ENCODE results near the gene CLK3. TPM values are rescaled to one million over a fixed set of nuclear protein-coding genes. Genes with fewer than 3 reads are reported as not detected.
A peak's percentile ranks its signal among the peaks of the same experiment; 100 is the strongest.

CLK3 gene
- total RNA-seq, 2 experiments from 2014 or later = 159 to 168 TPM

- DNase-seq = peak; percentile 95
- Mint-ChIP-seq H3K4me1 (ENCODE audit: low read depth) (peaks cover 24% of the 10 kb centered on the region), H3K27me3 (no peaks in the 10 kb centered on the region), H3K4me3 (peak overlapping the region; percentile 86), H3K27ac (peak overlapping the region; percentile 98), H3K9me3 (no peaks in the 10 kb centered on the region), H3K36me3 (ENCODE audit: low read depth) (peaks cover 19% of the 10 kb centered on the region)
- POLR2A ChIA-PET = interaction anchor here (0.7 to 4.4 kb wide), 9 partner anchors 10 to 303 kb away, joined by 3 to 33 read pairs (median 3); no protein-coding TSS in a partner anchor
- peak; percentile 97 for ATAC-seq
- intact Hi-C loops (cut with micrococcal nuclease) = no loop called here
- CTCF ChIA-PET = interaction anchor here (0.7 to 2.4 kb wide), 8 partner anchors 10 to 184 kb away, joined by 3 to 11 read pairs (median 3); no protein-coding TSS in a partner anchor
- TF ChIP-seq, protein P1, sequence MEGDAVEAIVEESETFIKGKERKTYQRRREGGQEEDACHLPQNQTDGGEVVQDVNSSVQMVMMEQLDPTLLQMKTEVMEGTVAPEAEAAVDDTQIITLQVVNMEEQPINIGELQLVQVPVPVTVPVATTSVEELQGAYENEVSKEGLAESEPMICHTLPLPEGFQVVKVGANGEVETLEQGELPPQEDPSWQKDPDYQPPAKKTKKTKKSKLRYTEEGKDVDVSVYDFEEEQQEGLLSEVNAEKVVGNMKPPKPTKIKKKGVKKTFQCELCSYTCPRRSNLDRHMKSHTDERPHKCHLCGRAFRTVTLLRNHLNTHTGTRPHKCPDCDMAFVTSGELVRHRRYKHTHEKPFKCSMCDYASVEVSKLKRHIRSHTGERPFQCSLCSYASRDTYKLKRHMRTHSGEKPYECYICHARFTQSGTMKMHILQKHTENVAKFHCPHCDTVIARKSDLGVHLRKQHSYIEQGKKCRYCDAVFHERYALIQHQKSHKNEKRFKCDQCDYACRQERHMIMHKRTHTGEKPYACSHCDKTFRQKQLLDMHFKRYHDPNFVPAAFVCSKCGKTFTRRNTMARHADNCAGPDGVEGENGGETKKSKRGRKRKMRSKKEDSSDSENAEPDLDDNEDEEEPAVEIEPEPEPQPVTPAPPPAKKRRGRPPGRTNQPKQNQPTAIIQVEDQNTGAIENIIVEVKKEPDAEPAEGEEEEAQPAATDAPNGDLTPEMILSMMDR (IDR thresholded peaks at IDR 0.05) = no peak
Measured at GRCh38 chr15:74598126-74598842, 17.4 kb upstream of the CLK3 start.

DNA sequence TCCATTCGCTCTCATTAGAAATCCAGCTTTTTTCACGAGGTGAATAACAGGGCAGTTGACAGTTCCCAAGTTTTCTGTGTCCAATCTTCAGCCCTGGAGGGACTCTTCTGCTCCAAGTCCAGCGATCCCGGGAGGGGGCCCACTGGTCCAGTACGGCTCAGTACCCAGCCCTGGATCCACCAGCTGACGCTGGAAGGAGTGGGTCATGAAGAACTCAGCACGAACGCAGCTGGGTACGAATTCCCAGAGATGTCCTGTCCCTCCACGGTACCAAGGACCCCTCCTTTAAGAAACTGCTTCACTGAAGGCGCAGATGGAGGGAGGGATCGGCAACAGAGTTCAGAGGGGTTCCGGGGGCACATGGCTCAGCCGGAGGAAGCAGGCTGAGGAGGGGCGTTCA is 16.5 kb upstream of the CLK3 start:
- ChIA-PET POLR2A (interaction anchor here (1.3 to 4.4 kb wide), 5 partner anchors 9 to 48 kb away, joined by 4 to 33 read pairs (median 4); no protein-coding TSS in a partner anchor), CTCF (interaction anchor here (0.7 to 2.4 kb wide), 5 partner anchors 9 to 183 kb away, joined by 3 to 11 read pairs (median 3); no protein-coding TSS in a partner anchor)
- Mint-ChIP-seq H3K27ac (peak overlapping the region; percentile 98), H3K9me3 (no peaks in the 10 kb centered on the region), H3K27me3 (no peaks in the 10 kb centered on the region), H3K4me1 (ENCODE audit: low read depth) (peaks cover 24% of the 10 kb centered on the region), H3K4me3 (peak overlapping the region; percentile 86), H3K36me3 (ENCODE audit: low read depth) (peaks cover 15% of the 10 kb centered on the region)
- TF ChIP-seq, protein P1 (IDR thresholded peaks at IDR 0.05) = no peak
- intact Hi-C loops (cut with micrococcal nuclease) = no loop called here
- DNase-seq = no peak
- ATAC-seq = no peak

GRCh38 chr15:74603026-74603788 is 12.4 kb upstream of the CLK3 start:
- intact Hi-C loops (cut with micrococcal nuclease) = no loop called here
- ATAC-seq (no peak), DNase-seq (no peak)
- no peak overlapping the region for H3K4me3 Mint-ChIP-seq
- H3K27ac Mint-ChIP-seq = no peak overlapping the region
- POLR2A ChIA-PET = interaction anchor here (0.6 to 1.4 kb wide), 4 partner anchors 9 to 48 kb away, joined by 3 to 5 read pairs (median 4); no protein-coding TSS in a partner anchor
- peaks cover 14% of the 10 kb centered on the region for H3K4me1 Mint-ChIP-seq (ENCODE audit: low read depth)
- TF ChIP-seq, protein P1 (IDR thresholded peaks at IDR 0.05) = no peak
- H3K9me3 Mint-ChIP-seq = no peaks in the 10 kb centered on the region
- H3K36me3 Mint-ChIP-seq (ENCODE audit: low read depth) = peaks cover 5% of the 10 kb centered on the region
- no peaks in the 10 kb centered on the region for H3K27me3 Mint-ChIP-seq
- CTCF ChIA-PET = no interaction called here

DNA sequence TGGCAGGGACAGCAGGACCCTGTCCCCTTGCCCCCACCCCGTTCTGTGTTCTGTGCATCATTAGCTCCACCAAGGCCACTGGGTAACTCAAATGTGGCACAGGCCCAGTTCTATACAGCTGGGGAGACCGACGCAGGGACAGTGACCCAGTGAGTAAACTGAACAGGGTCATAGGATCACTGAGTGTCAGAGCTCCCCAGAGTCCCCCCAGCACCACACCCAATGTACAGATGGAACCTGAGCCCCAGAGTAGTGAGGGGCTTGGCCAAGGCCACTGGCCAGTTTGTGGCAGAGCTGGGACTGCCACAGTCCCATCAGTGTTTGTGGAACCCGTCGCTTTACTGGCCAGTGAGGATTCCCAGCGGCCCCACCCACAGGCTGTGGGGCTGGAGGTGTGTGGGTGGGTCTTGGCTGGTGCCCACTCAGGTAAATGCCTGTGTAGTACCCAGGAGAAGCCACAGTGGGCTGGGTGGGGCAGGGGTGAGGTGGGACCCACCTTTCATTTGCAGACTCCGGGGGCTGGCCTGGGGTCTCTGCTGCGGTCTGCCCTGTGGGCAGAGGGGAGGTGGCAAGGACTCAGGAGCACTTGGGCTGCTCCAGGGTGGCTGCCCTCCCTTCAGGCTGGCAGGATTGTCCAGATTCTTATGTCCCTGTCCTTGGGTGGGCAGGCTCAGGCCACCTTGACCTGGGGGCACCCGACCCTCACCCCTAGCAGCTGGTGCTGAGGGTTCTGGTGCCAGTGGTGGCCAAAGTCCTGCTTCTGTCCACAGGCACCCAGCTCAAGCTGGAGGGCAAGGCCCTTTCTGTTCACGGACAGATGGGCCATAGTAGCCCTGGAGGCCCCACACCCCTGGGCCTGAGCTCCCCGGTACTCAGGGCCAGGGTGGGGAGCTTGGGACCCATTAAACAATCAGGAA is 11.6 kb upstream of the CLK3 start:
- H3K4me3 Mint-ChIP-seq = no peak overlapping the region
- no peaks in the 10 kb centered on the region for H3K9me3 Mint-ChIP-seq
- POLR2A ChIA-PET = interaction anchor here (1.1 to 1.5 kb wide), 4 partner anchors 8 to 33 kb away, joined by 3 to 4 read pairs (median 4); no protein-coding TSS in a partner anchor
- CTCF ChIA-PET = no interaction called here
- ATAC-seq = no peak
- intact Hi-C loops (cut with micrococcal nuclease) = no loop called here
- TF ChIP-seq, protein P1 (IDR thresholded peaks at IDR 0.05) = no peak
- H3K4me1 Mint-ChIP-seq (ENCODE audit: low read depth) = peaks cover 6% of the 10 kb centered on the region
- H3K36me3 Mint-ChIP-seq (ENCODE audit: low read depth) = no peaks in the 10 kb centered on the region
- no peak for DNase-seq
- no peaks in the 10 kb centered on the region for H3K27me3 Mint-ChIP-seq
- no peak overlapping the region for H3K27ac Mint-ChIP-seq

Data from activated CD8-positive, alpha-beta T cell treated with anti-CD3 and anti-CD28 coated beads for 36 hours (primary cell).